OCI-M1 (cell line): Measurements from ENCODE around the gene EGFLAM.

Source experiments
- DNase-seq: peaks from one replicate; lab custom pipeline; 2025; lab: John Stamatoyannopoulos, UW

Gene EGFLAM

DNA sequence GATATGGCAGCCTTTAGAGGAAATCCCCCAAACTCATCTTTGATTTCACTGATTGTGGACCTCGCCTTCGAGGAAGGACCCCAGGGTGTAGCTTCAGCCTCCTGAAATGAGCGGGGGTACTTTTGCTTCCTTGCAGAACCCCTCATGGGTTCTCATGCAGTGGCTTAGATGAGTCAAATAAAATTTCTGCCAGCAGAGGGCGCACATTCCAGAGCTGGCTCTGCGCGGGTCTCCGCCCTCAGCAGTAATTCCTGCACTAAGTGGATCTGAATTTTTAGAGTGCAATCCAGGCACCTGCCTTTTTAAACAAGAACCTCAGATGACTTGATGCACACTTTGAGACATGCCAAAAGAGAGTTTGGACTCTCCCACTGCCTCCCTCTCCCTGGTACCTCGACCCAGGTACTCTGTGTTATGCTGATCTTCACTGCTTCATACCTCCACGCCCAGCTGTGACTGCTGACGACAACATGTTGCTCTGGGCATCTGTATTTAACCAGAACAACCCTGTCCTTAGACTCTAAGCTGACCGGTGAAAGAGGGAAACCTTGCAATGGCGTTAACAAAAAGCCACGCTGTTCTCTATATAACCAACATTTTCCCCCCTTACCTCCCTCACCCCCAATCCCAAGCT is 7.3 kb downstream of the EGFLAM start:
- peak; percentile 70 for DNase-seq

DNA sequence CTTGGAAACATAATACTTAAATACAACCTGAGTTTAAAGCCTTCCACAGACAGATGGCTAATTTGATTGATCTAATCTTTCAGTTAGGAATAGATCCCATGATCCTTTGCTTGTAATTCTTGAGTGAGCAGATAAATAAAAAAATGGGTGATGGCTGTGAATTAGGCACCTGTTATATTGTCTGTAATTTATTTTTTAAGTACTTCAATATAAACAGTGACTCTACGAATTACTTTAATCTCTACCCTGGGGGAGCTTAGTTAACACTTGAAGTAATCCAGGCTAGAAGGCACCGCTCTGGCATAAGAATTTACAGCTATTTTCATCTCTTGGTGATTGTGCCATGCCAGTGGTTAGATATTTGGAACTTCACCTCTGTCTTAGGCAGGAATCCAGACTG is 9.0 kb downstream of the EGFLAM start:
- no peak for DNase-seq

DNA sequence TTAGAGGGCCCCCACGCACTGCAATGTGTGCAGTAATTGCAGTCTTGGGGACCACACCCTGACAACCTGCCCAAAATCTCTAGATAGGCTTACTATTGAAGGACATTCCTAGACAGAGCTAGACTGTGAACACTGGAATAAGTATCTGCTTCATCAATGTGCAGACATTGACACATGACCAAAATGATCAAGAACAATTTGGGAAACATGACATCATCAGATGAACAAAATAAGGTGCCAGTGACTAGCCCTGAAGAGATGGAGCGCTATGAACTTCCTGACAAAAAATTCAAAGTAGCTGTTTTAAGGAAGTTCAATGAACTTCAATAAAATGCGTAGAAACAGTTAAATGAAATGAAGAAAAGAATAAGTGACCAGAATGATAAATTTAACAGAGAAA is 15.3 kb downstream of the EGFLAM start:
- DNase-seq, result no peak

DNA sequence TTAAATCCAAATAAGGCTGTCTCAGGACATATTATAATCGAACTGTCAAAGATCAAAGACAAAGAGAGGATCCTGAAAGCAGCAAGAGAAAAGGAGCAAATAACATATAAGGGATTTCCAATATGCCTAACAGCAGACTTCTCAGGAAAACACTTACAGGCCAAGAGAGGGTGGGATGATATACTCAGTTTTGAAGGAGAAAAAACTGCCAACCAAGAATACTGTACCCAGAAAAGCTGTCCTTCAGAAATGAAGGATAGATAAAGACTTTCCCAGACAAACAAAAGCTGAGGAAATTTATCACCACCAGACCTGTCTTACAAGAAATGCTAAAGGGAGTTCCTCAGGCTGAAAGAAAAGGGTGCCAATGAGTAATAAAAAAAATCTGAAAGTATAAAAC is 16.0 kb downstream of the EGFLAM start:
- no peak for DNase-seq

DNA sequence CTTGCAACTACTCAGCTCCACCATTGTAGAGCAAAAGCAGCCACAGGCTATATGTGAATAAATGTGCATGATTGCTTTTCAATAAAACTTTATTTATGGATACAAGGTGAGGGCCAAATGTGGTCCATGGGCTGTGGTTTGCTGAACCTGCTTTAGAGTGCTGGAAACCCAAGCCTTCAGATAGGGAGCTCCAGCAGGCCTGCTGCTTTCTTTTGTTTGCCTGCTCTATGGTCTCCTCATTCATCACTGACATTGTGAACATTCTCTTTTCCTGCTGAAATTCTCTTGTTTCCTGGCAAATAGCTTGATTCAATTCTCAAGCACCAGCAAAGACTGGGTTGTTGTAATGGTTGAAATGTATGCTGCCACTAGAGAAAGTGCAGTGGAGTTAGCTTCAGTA is 26.0 kb downstream of the EGFLAM start:
- no peak for DNase-seq

DNA sequence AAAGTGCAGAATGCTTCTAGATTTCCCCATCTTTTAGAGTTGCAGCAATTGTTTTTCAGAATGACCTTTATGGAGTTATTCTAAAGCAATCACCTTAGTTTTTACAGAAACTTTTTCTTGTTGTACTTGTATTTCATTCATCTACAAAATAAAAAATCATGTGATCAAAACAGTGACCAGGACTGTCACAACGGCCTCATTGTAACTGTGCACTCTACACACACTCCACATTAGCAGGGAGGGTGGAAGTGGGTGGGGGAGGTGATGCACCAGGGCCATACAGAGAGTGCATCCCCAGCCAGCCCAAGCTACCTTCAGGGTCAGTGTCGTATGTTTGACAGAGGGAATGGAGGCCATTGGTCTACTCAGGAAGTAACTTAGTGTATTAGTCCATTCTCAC is 26.9 kb downstream of the EGFLAM start:
- no peak for DNase-seq

DNA sequence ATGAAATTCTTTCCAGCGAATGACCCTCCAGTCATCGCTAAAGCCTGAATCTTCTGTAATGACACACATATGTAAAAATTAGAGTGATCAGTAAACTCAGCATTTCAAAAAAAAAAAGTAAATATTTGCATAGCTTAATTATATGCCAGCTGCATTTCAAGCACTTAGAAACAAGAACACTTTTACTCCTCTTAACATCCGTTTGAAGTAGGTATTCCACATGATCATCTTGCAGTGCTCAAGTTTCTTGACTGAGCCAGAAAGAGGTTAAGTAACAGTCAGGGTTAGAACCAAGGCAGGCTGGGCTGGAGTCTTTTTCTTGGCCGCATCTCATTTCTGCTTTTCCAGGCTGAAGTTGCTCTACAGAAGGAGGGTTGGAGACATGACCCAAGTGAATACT is 27.6 kb downstream of the EGFLAM start:
- DNase-seq, result no peak

DNA sequence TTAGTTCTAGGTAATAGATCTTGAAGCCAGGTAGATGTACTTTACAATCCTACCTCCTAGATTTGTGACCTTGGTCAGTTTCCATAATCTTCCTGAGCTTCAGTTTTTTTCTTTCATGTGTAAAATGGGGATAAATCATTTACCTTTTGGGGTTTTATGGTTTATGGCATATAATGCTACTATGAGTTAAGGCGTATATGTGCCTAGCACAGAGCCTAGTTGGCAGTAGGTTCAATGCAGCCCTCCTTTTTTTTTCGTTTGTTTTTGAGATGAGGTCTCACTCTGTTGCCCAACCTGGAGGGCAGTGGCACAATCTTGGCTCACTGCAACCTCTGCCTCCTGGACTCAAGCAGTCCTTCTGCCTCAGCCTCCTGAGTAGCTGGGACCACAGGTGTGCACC is 28.8 kb downstream of the EGFLAM start:
- no peak for DNase-seq

DNA sequence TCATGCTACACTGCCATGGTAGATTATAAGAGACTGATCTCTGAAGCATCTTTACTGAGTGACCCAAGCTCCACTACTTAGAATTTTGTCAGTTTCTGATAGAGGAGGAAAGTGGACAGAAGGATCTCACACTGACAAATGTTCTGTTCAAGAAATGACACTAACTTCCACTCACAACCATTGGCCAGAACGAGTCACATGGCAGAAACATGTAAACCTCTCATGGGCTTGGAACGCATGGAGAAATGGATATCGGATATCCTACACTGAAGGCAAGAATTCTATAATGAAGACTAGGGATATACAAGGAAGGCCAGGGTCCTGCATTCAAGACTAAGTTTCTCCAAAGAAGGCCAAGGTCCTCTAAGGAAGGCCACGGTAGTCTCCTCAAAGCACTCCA is 31.1 kb downstream of the EGFLAM start:
- no peak for DNase-seq

DNA sequence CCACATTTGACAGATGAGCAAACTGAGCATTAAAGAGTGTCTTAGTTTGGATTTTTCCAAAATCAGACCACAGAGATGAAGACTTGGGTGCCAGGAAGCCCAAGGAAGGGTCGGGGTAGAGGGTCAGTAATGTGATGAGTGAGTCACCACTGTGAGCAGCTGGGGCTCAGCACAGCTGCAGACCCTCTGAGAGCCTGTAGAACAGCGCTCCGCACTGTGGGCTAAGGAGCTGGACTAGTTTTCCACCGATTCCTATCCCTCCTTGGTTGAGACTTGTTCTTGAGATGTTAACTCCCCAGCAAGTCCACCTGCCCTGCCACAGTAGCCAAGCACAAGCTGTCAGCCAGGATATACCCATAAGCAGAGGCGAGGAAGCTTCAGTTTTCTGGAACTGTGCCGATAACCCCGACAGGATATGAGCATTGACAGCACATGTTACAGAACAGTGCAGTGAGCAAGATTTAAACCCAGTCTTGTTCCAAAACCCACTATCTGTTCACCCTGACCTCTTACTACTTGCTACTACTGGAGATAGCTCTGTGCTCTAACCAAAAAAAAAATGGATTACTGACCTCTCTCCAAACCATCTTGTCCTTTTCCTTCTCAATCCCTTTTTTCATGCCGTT is 31.8 kb downstream of the EGFLAM start:
- DNase-seq, result no peak

DNA sequence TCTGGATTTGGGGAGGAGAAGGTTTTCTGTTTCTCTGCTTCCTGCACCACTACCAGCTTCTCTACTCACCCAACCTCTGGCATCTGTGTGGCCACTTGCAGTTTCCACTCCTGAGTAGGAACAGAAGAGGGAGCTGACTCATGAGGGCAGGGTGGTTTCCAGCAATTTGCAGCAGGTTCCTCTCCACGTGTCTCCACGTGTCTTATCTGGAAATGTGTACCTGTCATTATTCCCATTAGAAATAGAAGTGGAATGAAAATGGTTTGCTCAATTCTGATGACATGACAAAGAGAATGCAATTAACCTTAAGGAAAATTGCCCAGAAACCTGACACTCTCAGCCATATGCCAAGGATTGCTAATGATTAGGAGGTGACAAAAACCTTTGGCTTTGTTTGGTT is 33.0 kb downstream of the EGFLAM start:
- DNase-seq, result no peak

DNA sequence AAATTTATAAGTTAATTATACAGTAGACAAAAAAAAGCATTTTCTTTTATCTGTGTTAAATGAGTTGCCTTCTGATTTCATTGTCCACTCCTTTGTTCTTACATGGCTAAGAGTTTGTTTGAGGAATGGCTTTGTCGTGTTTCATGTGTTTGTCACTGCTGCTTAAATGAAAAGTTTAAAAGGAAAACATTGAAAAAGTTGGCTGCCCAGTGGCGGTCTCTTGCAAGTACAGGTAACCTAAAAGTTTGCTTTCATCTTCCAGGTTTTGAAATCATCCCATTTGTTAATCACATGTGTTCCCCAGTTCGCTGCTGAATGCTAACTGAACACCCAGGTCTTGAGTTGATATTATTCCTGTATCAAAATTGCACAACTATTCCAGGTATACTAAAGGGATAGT is 33.9 kb downstream of the EGFLAM start:
- DNase-seq, result no peak

DNA sequence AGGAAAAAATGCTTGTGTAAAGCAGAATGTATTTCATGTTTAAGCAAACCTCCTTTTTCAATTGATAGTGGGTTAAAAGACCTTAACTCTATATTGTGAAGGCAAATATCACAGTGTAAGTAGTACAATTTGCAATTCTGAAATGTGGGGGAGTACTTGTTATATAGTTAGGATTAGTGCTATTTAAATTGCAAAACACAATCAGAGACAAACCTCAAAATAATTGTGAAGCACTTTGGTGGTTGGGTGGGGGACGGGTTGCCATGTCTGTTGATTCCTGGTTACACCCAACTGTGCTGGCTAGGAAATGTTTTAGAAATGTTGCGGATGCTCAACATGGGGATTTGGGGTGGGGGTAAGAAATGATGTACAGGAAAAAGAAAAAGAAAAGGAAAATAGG is 37.4 kb downstream of the EGFLAM start:
- no peak for DNase-seq

DNA sequence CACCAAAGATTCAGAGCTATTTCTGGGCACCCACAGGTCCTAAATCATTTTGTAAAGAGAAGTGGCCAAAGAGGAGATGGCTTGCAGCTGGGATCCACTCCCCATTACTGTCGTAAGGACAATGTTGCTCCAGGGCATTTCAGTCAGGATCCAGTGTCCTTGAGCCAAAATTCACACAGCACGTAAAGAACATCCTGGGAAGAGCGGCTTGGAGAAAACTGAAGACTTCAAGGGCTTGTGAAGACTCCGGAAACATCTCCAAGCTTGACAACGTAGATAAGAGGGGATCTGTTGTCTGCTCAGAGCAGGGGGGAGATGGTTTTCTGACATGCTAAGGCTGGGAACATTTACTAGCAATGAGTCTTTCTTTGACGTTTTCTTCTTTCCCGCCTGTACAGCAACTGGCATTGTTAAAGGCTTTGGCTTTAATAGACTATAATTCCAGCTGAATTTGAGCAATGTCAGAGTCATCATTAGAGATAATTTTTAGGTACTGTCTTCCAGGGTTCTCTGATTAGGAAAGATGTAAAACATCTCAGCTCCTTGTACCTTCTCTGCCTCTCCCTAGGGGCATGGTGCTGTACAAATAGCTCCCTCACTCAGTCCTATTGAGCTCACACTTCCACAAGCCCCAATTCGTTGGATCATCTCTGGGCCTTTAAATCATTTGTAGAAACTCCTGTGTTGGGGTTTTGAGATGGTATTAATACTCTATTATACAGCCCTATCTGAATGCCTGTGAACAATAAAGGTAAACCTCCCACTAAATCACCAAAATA is 39.7 kb downstream of the EGFLAM start:
- DNase-seq, result no peak

DNA sequence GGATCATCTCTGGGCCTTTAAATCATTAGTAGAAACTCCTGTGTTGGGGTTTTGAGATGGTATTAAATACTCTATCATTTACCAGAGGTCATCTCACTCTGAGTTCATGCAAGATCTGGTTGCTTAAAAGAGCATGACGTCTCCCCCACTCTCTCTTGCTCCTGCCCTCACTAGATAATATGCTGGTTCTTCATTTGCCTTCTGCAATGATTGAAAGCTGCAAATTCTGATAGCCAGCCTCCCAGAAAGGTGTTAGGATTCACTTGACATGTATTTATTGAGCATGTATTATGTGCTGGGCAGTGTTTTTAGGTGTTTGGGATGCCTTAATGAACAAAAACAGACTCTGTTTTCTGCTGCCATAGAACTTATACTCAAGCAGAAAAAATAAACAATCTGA is 41.2 kb downstream of the EGFLAM start:
- no peak for DNase-seq

DNA sequence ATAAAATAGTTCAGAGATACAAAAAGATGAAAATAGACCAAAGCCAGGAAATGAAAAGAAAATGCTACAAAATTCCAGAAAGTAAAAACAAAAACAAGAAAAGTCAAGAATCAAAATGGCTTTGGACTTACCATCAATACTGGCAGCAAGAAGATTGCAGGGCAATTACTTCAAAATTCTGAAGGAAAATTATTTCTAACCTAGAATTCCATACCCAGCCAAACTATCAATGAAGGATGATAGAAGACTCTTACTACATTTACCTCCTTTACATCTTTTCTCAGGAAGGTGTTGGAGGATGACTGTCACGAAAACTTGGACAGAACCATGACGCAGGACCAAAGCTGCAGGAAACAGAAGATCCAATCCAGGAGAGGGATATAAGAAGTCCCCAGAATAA is 46.8 kb downstream of the EGFLAM start:
- no peak for DNase-seq

DNA sequence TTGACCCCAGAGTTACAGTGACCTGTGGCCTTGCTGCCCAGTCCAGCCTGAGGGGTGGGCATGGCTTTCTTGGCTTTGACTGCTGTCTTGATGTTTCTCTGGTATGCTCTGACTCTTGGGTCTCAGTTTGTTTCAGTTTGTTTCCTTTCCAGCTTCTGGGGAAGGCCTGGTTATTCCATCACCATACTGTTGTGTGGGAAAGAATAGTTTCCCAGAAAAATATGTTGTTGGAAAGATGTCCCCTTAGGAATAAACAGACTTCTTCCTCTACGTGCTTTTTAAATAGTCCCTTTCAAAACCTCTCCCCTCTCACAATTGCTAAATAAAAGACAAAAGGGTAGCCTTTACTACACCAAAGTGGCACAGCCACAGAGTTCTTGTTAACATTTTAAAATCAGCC is 49.5 kb downstream of the EGFLAM start:
- DNase-seq, result no peak

DNA sequence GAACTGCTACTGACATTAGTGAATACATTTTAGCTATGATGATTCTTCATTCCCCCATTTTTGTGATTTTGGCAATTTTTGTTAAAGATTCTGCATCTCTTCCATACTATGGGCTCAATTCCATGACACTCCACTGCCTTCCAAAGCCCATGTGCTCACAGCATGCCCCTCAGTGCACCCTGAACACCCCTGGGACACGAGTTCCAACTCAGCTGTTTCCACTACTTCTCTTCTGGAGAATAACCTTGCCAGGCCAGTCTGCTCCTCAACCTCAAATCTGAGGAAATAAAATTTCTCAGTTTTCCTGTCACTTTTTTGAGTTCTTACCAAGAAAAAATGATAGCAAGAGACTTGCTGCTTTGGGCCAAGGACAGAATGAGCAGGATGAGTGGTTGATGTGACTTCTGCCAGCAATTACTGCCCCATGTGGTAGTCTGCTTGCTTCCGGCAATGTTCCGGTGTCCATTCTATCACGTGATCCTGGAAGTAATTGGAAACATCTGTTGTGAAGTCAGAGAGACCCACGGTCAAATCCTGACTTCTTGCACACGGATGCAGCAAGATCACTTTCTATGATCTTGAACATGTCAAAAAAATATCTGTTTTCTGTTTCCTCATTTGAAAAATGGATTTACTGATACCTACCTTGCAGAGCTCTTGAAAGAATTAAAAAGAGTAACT is 58.3 kb downstream of the EGFLAM start:
- no peak for DNase-seq

DNA sequence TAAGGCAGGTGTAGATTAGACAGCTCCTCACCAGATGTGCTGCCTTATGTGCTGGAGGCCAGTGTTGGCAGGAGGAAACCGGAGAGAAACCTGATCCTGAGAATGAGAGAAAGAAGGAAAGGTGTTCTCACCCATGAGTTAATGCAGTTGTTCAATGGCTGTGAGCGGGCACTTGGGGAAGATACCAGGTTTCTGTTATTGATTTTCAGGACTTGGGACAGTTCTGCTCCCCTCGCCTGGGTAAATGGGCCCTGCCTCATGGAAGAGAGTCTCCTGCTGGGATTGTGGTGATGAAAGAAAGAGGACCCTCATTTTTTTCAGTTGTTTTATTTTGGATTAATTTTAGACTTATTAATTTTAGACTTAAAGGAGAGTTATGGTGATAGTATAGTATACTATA is 59.5 kb downstream of the EGFLAM start:
- DNase-seq, result no peak

DNA sequence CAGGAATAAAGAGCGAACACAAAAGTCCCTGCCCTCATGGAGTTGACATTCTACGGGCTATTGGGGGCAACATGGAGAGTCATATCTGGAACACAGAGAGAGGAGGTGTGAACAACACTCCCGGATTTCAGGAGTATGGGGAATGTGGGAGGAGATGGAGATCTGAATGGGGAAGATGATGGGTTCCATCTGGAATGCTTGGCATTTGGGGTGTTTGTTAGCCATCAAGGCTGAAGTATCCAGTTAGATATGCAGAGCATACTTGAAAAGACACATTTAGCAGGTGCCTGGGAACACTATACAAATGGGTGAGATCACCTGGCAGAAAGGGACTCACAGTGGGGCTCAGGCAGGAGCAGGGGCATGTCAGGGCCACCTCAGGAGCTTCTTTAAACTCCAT is 61.1 kb downstream of the EGFLAM start:
- DNase-seq, result no peak

DNA sequence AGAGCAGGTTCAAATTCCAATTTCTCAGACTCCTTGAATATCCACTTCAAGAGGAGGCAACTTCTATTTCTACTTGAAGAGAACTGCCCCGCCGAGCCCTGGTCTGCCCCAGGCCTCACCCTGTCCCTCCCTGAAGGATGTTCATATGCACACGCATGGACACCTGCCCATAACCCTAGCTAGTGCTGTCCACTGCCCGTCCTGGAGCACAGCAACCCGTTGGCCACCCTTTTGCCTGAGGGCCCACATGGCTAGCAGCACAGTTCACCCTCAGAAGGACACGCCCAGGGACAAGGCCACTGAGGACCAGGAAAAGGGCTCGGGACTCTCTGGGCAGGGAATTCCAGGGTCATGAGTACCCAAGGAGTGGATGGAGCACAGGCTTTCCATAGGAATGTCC is 63.6 kb downstream of the EGFLAM start:
- no peak for DNase-seq

DNA sequence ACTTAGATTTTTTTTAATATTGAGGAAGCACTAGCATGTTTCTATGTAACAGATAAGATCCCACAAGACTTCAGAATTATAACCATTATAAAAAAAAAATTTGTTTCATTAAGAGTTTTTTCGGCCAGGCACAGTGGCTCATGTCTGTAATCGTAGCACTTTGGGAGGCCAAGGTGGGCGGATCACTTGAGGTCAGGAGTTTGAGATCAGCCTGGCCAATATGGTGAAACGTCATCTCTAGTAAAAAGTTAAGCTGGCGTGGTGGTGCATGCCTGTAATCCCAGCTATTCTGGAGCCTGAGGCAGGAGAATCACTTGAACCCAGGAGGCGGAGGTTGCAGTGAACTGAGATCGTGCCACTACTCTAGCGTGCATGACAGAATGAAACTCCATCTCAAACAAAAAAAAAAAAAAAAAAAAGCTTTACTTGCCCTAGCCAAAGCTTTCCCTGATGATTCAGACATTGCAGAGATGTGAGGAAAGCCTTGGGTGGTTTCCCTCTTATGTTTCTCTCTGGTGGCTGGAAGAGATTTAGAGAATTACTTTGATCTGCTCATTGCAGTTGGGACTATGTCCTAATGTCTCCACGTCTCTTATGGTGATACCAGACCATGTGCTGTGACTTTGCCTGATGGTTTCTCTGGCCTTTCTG is 65.4 kb downstream of the EGFLAM start:
- DNase-seq, result no peak
